Measurements from ENCODE around the gene LRP5. TPM values are rescaled to one million over a fixed set of nuclear protein-coding genes. Genes with fewer than 3 reads are reported as not detected.
A peak's percentile ranks its signal among the peaks of the same experiment; 100 is the strongest.

Gene LRP5
- total RNA-seq, 4 donors from 2014 or later = 27.3 to 60.1 (median 35.0) TPM

DNA sequence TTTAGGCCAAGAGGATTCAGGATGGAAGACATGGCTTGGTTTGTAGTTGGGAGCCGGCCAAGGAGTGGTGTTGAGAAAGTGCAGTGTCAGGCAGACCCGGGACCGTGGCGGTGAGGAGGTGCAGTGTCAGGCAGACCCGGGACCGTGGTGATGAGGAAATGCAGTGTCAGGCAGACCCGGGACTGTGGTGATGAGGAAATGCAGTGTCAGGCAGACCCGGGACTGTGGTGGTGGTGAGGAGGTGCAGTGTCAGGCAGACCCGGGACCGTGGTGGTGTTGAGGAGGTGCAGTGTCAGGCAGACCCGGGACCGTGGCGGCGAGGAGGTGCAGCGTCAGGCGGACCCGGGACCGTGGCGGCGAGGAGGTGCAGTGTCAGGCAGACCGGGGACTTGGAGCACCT is 59.7 kb downstream of the LRP5 start:
- Histone ChIP-seq H3K9me3 (no peaks in the 10 kb centered on the region), H3K4me1 (peaks cover 55% of the 10 kb centered on the region), H3K4me3 (no peak overlapping the region), H3K27me3 (no peaks in the 10 kb centered on the region), H3K36me3 (peaks cover 2% of the 10 kb centered on the region), H3K27ac (no peak overlapping the region)
- DNase-seq (ENCODE audit: low spot score in 2 of 2) = no peak
- 86% methylated on average over 21 of the region's 21 CpGs for WGBS
- TF ChIP-seq POLR2A (IDR thresholded peaks at IDR 0.05) (no peak), POLR2AphosphoS5 (IDR thresholded peaks at IDR 0.05) (no peak), EP300 (IDR thresholded peaks at IDR 0.05) (no peak)
- TF ChIP-seq, protein P1, sequence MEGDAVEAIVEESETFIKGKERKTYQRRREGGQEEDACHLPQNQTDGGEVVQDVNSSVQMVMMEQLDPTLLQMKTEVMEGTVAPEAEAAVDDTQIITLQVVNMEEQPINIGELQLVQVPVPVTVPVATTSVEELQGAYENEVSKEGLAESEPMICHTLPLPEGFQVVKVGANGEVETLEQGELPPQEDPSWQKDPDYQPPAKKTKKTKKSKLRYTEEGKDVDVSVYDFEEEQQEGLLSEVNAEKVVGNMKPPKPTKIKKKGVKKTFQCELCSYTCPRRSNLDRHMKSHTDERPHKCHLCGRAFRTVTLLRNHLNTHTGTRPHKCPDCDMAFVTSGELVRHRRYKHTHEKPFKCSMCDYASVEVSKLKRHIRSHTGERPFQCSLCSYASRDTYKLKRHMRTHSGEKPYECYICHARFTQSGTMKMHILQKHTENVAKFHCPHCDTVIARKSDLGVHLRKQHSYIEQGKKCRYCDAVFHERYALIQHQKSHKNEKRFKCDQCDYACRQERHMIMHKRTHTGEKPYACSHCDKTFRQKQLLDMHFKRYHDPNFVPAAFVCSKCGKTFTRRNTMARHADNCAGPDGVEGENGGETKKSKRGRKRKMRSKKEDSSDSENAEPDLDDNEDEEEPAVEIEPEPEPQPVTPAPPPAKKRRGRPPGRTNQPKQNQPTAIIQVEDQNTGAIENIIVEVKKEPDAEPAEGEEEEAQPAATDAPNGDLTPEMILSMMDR (IDR thresholded peaks at IDR 0.05) = no peak

DNA sequence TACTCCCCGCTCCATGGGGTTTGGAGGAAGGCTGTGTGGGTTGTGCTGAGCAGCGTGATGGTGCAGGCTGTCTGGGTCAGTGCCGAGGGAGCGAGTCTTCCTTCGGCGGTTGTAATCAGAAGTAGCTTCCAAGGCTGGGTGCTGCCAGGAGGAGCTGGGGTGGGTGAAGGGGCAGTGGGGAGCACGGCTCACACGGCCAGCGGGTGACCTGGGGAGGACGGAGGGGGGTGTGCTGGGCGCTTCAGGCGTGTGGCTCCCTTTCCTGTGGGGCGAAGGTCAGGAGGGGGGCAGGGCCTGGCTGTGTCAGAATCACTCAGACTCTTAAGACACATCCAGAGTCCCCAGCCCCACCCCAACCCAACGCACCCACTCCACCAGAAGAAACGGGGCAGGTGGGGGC is 60.2 kb downstream of the LRP5 start:
- Histone ChIP-seq H3K27ac (no peak overlapping the region), H3K4me1 (peaks cover 60% of the 10 kb centered on the region), H3K4me3 (no peak overlapping the region), H3K36me3 (no peaks in the 10 kb centered on the region), H3K9me3 (no peaks in the 10 kb centered on the region), H3K27me3 (no peaks in the 10 kb centered on the region)
- DNase-seq (ENCODE audit: low spot score in 2 of 2) = no peak
- TF ChIP-seq, protein P1 (IDR thresholded peaks at IDR 0.05) = no peak
- TF ChIP-seq POLR2AphosphoS5 (IDR thresholded peaks at IDR 0.05) (no peak), POLR2A (IDR thresholded peaks at IDR 0.05) (no peak), EP300 (IDR thresholded peaks at IDR 0.05) (no peak)
- WGBS = 80% methylated on average over 15 of the region's 15 CpGs

DNA sequence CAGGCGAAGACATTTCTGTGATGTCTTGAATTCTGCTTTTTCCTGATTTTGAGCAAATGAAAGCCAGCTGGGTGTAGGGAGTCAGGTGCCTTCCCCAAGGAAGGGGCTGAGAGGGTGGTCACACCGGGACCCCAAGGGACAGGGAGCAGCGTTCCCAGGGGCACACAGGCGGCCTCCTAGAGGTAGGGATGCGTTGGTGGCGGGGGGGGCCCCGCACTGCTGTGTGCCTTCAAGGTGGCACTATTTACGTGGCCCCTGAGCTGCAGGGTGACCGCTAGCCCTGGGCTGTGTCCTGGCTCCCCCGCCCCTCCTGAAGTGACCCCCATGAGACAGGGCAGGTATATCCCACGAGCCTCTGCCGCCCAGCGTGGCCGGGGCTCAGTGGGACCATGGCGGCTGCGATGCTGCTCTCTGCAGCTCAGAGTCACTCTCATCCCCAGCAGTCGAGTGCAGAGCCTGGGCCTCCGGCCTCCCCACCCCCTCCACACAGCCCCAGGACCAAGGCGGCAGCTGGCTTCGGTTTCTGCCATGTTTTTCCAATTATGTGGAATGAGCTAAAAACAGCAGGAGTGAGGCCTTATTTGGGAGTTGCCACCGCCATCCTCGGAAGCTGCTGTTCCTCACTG is 60.9 kb downstream of the LRP5 start:
- H3K36me3 ChIP-seq = no peaks in the 10 kb centered on the region
- no peak for TF ChIP-seq POLR2A (IDR thresholded peaks at IDR 0.05)
- no peak for TF ChIP-seq EP300 (IDR thresholded peaks at IDR 0.05)
- no peak for TF ChIP-seq POLR2AphosphoS5 (IDR thresholded peaks at IDR 0.05)
- TF ChIP-seq, protein P1 (IDR thresholded peaks at IDR 0.05) = no peak
- peak overlapping the region; percentile 73 for H3K27ac ChIP-seq
- no peaks in the 10 kb centered on the region for H3K27me3 ChIP-seq
- peaks cover 65% of the 10 kb centered on the region for H3K4me1 ChIP-seq
- DNase-seq (ENCODE audit: low spot score in 2 of 2) = no peak
- H3K4me3 ChIP-seq = peak overlapping the region; percentile 11
- WGBS = 73% methylated on average over 8 of the region's 22 CpGs
- H3K9me3 ChIP-seq = no peaks in the 10 kb centered on the region

DNA sequence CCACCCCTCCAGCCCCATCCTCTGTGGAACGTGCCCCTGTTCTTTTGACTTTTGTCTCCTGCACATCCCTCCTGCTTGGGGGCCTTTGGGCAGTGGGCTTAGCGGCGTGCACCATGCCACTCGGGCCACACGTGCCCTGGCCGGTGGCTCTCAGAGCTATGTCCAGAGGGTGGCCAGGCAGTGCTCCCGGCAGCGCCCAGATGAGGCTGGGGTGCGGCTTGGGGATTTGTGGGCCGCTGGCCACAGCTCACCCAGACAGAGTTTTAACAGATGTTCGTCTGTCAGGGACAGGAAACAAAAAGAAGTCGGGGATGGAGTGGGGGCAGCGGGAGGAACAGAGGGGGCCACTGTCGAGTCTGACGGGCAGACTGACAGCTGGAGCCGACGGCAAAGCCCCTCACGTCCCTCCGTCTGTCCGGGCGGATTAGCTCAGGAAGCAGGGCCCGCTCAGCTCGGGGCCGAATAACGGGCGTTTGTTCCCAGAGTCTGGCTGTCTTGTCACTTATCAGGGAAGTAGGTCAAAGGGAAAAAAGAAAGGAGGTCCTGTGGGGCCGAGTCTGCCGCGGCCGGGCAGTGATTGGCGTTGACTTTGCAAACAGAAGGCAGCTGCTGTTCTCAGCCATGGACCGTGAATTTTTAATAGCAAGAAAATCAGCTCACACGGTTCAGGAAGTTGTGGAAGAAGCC is 61.6 kb downstream of the LRP5 start:
- peaks cover 65% of the 10 kb centered on the region for H3K4me1 ChIP-seq
- H3K4me3 ChIP-seq = peak overlapping the region; percentile 11
- H3K9me3 ChIP-seq = no peaks in the 10 kb centered on the region
- DNase-seq (ENCODE audit: low spot score in 2 of 2) = no peak
- H3K27ac ChIP-seq = peak overlapping the region; percentile 73
- TF ChIP-seq EP300 (IDR thresholded peaks at IDR 0.05) = no peak
- TF ChIP-seq POLR2AphosphoS5 (IDR thresholded peaks at IDR 0.05) = no peak
- TF ChIP-seq, protein P1 (IDR thresholded peaks at IDR 0.05) = no peak
- TF ChIP-seq POLR2A (IDR thresholded peaks at IDR 0.05) = no peak
- H3K36me3 ChIP-seq = no peaks in the 10 kb centered on the region
- whole genome bisulfite sequencing = 37% methylated on average over 25 of the region's 33 CpGs
- no peaks in the 10 kb centered on the region for H3K27me3 ChIP-seq

DNA sequence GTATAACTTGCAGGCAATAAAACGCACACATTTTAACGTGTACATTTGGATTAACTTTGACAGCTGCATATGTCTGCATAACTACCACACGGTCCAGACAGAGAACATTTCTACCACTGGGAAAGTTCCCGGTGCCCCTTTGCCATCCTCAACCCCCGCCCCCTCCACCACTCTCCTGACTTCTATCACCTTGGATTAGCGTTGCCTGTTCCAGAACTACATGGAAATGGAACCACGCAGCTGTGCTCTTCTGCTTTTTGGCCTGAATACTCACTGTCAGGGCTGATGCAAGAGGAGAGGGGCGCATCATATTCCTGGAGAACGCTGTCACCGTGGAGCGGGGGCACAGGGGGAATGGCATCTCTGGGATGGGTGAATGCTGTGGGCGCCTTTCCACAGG is 62.1 kb downstream of the LRP5 start:
- Histone ChIP-seq H3K4me1 (peaks cover 70% of the 10 kb centered on the region), H3K27me3 (no peaks in the 10 kb centered on the region), H3K27ac (peak overlapping the region; percentile 73), H3K9me3 (no peaks in the 10 kb centered on the region), H3K36me3 (no peaks in the 10 kb centered on the region), H3K4me3 (peak overlapping the region; percentile 11)
- TF ChIP-seq POLR2AphosphoS5 (IDR thresholded peaks at IDR 0.05) = no peak
- TF ChIP-seq, protein P1 (IDR thresholded peaks at IDR 0.05) = no peak
- WGBS = 61% methylated on average over 12 of the region's 12 CpGs
- no peak for DNase-seq (ENCODE audit: low spot score in 2 of 2)

Measured in suprapubic skin (tissue), 4 donors.